Ectodermal cell (in vitro differentiated cells): ENCODE measurements around the gene SIN3B.

Experiments
- H3K27ac ChIP-seq: 2 replicates; pipeline ENCODE4 v1.7.0; 2013; ENCODE audit warnings: mild to moderate bottlenecking, low read depth, low read length; ENCODE audit not compliant: insufficient read depth, poor library complexity, severe bottlenecking
- H3K27me3 ChIP-seq: 2 replicates; pipeline ENCODE4 v1.7.0; 2013; ENCODE audit warnings: mild to moderate bottlenecking, low read length; ENCODE audit not compliant: insufficient read depth, control insufficient read depth, poor library complexity, severe bottlenecking
- H3K36me3 ChIP-seq: one replicate; pipeline ENCODE4 v1.7.0; 2013; ENCODE audit warnings: low read length; ENCODE audit not compliant: control insufficient read depth, insufficient read depth
- H3K4me1 ChIP-seq: one replicate; pipeline ENCODE4 v1.7.0; 2013; ENCODE audit warnings: low read length; ENCODE audit not compliant: control insufficient read depth, insufficient read depth
- H3K4me3 ChIP-seq: 2 replicates; pipeline ENCODE4 v1.7.0; 2013; ENCODE audit warnings: low read depth, low read length, control low read depth; ENCODE audit not compliant: insufficient read depth
- H3K9me3 ChIP-seq: 2 replicates; pipeline ENCODE4 v1.7.0; 2013; ENCODE audit warnings: mild to moderate bottlenecking, low read length, moderate library complexity; ENCODE audit not compliant: control insufficient read depth
- WGBS, 2 experiments: methylation state at CpG; one replicate each; pipeline ENCODE4 v1.1.7; 2013; ENCODE audit warnings: missing lambda C conversion rate in 2 of 2; 5-methylcytosine and 5-hydroxymethylcytosine counted together

The SIN3B gene

GRCh38 chr19:16920816-16921529 lies 91.8 kb downstream of the SIN3B start:
- Histone ChIP-seq H3K27ac (no peak overlapping the region), H3K9me3 (no peaks in the 10 kb centered on the region), H3K4me3 (no peak overlapping the region), H3K36me3 (peaks cover 3% of the 10 kb centered on the region), H3K4me1 (no peaks in the 10 kb centered on the region), H3K27me3 (no peaks in the 10 kb centered on the region)
- WGBS, 2 experiments = 71 to 77% methylated on average over 11 to 12 of the region's 12 CpGs

DNA sequence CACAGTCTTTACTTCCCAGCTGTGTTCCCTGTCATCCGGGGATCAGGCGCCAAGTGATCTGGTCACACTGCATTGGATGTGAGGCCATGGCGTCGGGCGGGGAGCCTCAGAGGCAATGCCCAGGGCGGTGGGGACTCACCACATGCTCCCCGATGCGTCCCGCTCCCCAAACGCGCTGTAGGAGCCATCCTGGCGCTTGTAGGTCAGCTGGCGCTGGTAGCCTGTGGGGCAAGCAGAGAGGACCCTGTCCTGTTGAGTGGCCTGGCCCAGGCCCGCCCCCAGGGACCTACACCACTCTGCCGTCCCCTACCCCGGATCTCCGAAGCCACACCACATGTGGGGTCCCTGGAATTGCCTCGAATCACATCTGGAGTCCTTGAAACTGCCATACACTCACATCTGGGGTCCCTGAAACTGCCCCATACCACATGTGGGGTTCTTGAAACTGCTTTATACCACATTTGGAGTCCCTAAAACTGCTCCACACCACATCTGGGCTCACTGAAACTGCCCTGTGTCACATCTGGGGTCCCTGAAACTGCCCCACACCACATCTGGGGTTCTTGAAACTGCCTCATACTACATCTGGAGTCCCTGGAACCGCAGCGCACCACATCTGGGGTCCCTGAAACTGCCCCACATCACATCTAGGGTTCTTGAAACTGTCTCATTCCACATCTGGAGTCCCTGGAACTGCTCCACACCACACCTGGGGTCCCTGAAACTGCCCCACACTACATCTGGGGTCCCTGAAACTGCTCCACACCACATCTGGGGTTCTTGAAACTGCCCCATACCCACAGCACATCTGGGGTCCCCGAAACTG lies 92.8 kb downstream of the SIN3B start:
- 94% methylated on average over 21 of the region's 21 CpGs for WGBS, 2 experiments
- no peak overlapping the region for H3K27ac ChIP-seq
- no peaks in the 10 kb centered on the region for H3K4me1 ChIP-seq
- H3K9me3 ChIP-seq = no peaks in the 10 kb centered on the region
- H3K36me3 ChIP-seq = peaks cover 3% of the 10 kb centered on the region
- H3K4me3 ChIP-seq = no peak overlapping the region
- no peaks in the 10 kb centered on the region for H3K27me3 ChIP-seq

- WGBS, 2 experiments = 88 to 94% methylated on average over 1 of the region's 1 CpG
- Histone ChIP-seq H3K4me3 (no peak overlapping the region), H3K27ac (no peak overlapping the region)
Measured at GRCh38 chr19:16922592-16922934, 93.4 kb downstream of the SIN3B start.

GRCh38 chr19:16922949-16923348 lies 93.8 kb downstream of the SIN3B start:
- Histone ChIP-seq H3K27me3 (no peaks in the 10 kb centered on the region), H3K4me1 (no peaks in the 10 kb centered on the region), H3K27ac (no peak overlapping the region), H3K9me3 (no peaks in the 10 kb centered on the region), H3K36me3 (peaks cover 3% of the 10 kb centered on the region), H3K4me3 (no peak overlapping the region)
- 93 to 95% methylated on average over 13 of the region's 13 CpGs for WGBS, 2 experiments

More at GRCh38 chr19:16922592-16922934, 93.4 kb downstream of the SIN3B start:
- Histone ChIP-seq H3K27me3 (no peaks in the 10 kb centered on the region), H3K9me3 (no peaks in the 10 kb centered on the region), H3K4me1 (no peaks in the 10 kb centered on the region), H3K36me3 (peaks cover 3% of the 10 kb centered on the region)

DNA sequence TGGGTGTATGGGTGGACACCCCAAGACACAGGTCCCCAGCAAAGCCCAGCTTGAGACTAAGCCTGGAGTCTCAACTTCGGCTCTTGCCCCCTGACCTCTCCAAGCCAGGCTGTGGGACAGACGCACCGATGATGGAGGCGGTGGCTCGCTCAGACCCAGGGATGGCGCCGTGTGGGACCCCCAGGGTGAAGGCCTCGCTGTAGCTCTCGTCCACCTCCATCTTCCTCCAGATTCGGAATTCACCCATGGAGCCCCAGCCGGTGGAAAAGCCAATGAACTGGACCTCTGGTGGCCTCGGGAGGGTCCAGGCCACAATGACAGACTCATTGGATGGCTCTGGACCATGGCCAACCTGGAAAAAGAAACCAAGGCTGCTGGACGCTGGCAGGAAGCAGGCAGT lies 98.7 kb downstream of the SIN3B start:
- H3K27ac ChIP-seq = no peak overlapping the region
- H3K4me1 ChIP-seq = no peaks in the 10 kb centered on the region
- WGBS, 2 experiments = 95% methylated on average over 13 of the region's 13 CpGs
- H3K27me3 ChIP-seq = no peaks in the 10 kb centered on the region
- no peaks in the 10 kb centered on the region for H3K36me3 ChIP-seq
- H3K4me3 ChIP-seq = no peak overlapping the region
- no peaks in the 10 kb centered on the region for H3K9me3 ChIP-seq

- no peak overlapping the region for H3K4me3 ChIP-seq
- H3K4me1 ChIP-seq = no peaks in the 10 kb centered on the region
- H3K27me3 ChIP-seq = no peaks in the 10 kb centered on the region
- no peaks in the 10 kb centered on the region for H3K36me3 ChIP-seq
- 97% methylated on average over 2 of the region's 2 CpGs for WGBS, 2 experiments
- H3K27ac ChIP-seq = no peak overlapping the region
- H3K9me3 ChIP-seq = no peaks in the 10 kb centered on the region
Measured at GRCh38 chr19:16928351-16928750, 99.2 kb downstream of the SIN3B start.

GRCh38 chr19:16928916-16929315 lies 99.7 kb downstream of the SIN3B start:
- no peaks in the 10 kb centered on the region for H3K4me1 ChIP-seq
- no peak overlapping the region for H3K27ac ChIP-seq
- WGBS, 2 experiments = 96% methylated on average over 10 of the region's 10 CpGs
- H3K4me3 ChIP-seq = no peak overlapping the region
- H3K36me3 ChIP-seq = no peaks in the 10 kb centered on the region
- H3K27me3 ChIP-seq = no peaks in the 10 kb centered on the region
- no peaks in the 10 kb centered on the region for H3K9me3 ChIP-seq
